H1 (cell line): ENCODE results near the gene RBMS1. TPM values are rescaled to one million over a fixed set of nuclear protein-coding genes. Genes with fewer than 3 reads are reported as not detected.

Experiments used
- CTCF ChIA-PET: fragments of 300-600 bp; sonication (Branson Sonifier 250); formaldehyde crosslinking; loops from one replicate; lab custom pipeline; 2021; ENCODE audit not compliant: partially characterized antibody; lab: Charles Lee
- POLR2A ChIA-PET: fragments of 300-600 bp; sonication (Branson Sonifier 250); formaldehyde crosslinking; loops from one replicate; lab custom pipeline; 2021; ENCODE audit warnings: inconsistent platforms; ENCODE audit not compliant: partially characterized antibody; lab: Charles Lee
- DNase-seq, 2 experiments: peaks; one replicate each; pipeline versions ENCODE4 v3.0.0 to v3.0.0-alpha.2; 2010 to 2022; ENCODE audit warnings: low spot score in 2 of 2, low read depth in 1 of 2, mixed read lengths in 1 of 2
- FAIRE-seq: peaks from 2 replicates; lab custom pipeline; 2011; peaks lifted over from hg19 to GRCh38; lab: Jason Lieb, UNC
- H2AFZ ChIP-seq: 2 replicates; pipeline ENCODE4 v1.8.1; 2012; ENCODE audit warnings: low read length, inconsistent platforms
- H2AK5ac ChIP-seq: 2 replicates; pipeline ENCODE4 v1.6.1; 2013; ENCODE audit warnings: low read depth, low read length
- H2BK120ac ChIP-seq: replicated peaks from 2 replicates; pipeline ENCODE3; 2013; ENCODE audit warnings: low read depth, low read length, inconsistent platforms
- H2BK12ac ChIP-seq: 2 replicates; pipeline ENCODE4 v1.6.1; 2013; ENCODE audit warnings: low read depth, low read length
- H2BK15ac ChIP-seq: 2 replicates; pipeline ENCODE4 v1.6.1; 2013; ENCODE audit warnings: low read length
- H2BK20ac ChIP-seq: 2 replicates; pipeline ENCODE4 v1.6.1; 2013; ENCODE audit warnings: low read length
- H2BK5ac ChIP-seq: 2 replicates; pipeline ENCODE4 v1.6.1; 2013; ENCODE audit warnings: low read depth, low read length
- H3K14ac ChIP-seq: 2 replicates; pipeline ENCODE4 v1.6.1; 2013; ENCODE audit warnings: inconsistent platforms; ENCODE audit not compliant: insufficient read length
- H3K18ac ChIP-seq: 2 replicates; pipeline ENCODE4 v1.6.1; 2013; ENCODE audit warnings: low read length; ENCODE audit errors: extremely low read depth
- H3K23ac ChIP-seq: 2 replicates; pipeline ENCODE4 v1.6.1; 2013; ENCODE audit warnings: inconsistent platforms; ENCODE audit not compliant: insufficient read length
- H3K23me2 ChIP-seq: 2 replicates; pipeline ENCODE4 v1.6.1; 2013; ENCODE audit warnings: low read depth, low read length
- H3K27ac ChIP-seq: 2 replicates; pipeline ENCODE4 v1.6.1; 2011; ENCODE audit warnings: low read depth, low read length, inconsistent platforms
- H3K27me3 ChIP-seq, 4 experiments: replicated peaks in 1 of 4; 1 replicate in 1 of 4; 2 replicates in 3 of 4; pipeline versions ENCODE4 v1.6.1 to v1.8.1; 2011 to 2013; ENCODE audit warnings: low read length in 3 of 4, mild to moderate bottlenecking in 3 of 4, inconsistent platforms in 2 of 4, mixed read lengths in 2 of 4, moderate library complexity in 1 of 4; ENCODE audit not compliant: control insufficient read depth in 3 of 4, insufficient read depth in 3 of 4; ENCODE audit errors: extremely low read depth in 1 of 4
- H3K36me3 ChIP-seq, 4 experiments: 2 replicates each; pipeline versions ENCODE4 v1.6.1 to v1.8.1; 2011 to 2013; ENCODE audit warnings: mild to moderate bottlenecking in 4 of 4, low read length in 3 of 4, moderate library complexity in 2 of 4, control low read depth in 1 of 4, inconsistent platforms in 1 of 4; ENCODE audit not compliant: insufficient read depth in 4 of 4, control insufficient read depth in 2 of 4
- H3K4ac ChIP-seq: replicated peaks from 2 replicates; pipeline ENCODE3; 2013; ENCODE audit warnings: low read length, low read depth, mixed read lengths, inconsistent platforms; ENCODE audit not compliant: insufficient read length
- H3K4me1 ChIP-seq, 4 experiments: replicated peaks in 1 of 4; 1 replicate in 1 of 4; 2 replicates in 3 of 4; pipeline versions ENCODE4 v1.6.1 to v1.8.1; 2011 to 2013; ENCODE audit warnings: low read length in 3 of 4, inconsistent platforms in 2 of 4, mixed read lengths in 1 of 4; ENCODE audit not compliant: insufficient read depth in 4 of 4, control insufficient read depth in 3 of 4
- H3K4me2 ChIP-seq, 2 experiments: 2 replicates each; pipeline versions ENCODE4 v1.6.1 to v1.8.1; 2011 to 2013; ENCODE audit warnings: low read depth in 2 of 2, low read length in 2 of 2, control low read depth in 1 of 2, inconsistent platforms in 1 of 2, mild to moderate bottlenecking in 1 of 2; ENCODE audit not compliant: insufficient read depth in 1 of 2
- H3K4me3 ChIP-seq, 4 experiments: fragments of 200-600, 300-600 bp in 1 of 4; sonication (generic), shearing (Covaris generic), sonication (Bioruptor Twin) in 1 of 4; 2 replicates each; pipeline versions ENCODE4 v1.5.1 to v1.8.1; 2011 to 2016; ENCODE audit warnings: low read length in 4 of 4, low read depth in 3 of 4, control low read depth in 2 of 4, inconsistent platforms in 2 of 4, mild to moderate bottlenecking in 2 of 4, mixed read lengths in 1 of 4, moderate library complexity in 1 of 4; ENCODE audit not compliant: insufficient read depth in 2 of 4; ENCODE audit errors: extremely low read depth in 1 of 4
- H3K56ac ChIP-seq: replicated peaks from 2 replicates; pipeline ENCODE3; 2013; ENCODE audit warnings: low read depth, mild to moderate bottlenecking, mixed read lengths, low read length, inconsistent platforms; ENCODE audit not compliant: insufficient read length
- H3K79me1 ChIP-seq: 2 replicates; pipeline ENCODE4 v1.6.1; 2013; ENCODE audit warnings: low read depth, low read length, control low read depth
- H3K79me2 ChIP-seq, 2 experiments: 2 replicates each; pipeline versions ENCODE4 v1.6.1 to v1.8.1; 2012 to 2013; ENCODE audit warnings: low read length in 2 of 2, mild to moderate bottlenecking in 2 of 2, inconsistent platforms in 1 of 2; ENCODE audit not compliant: insufficient read depth in 2 of 2, control insufficient read depth in 1 of 2
- H3K9ac ChIP-seq, 4 experiments: replicated peaks in 1 of 4; 1 replicate in 1 of 4; 2 replicates in 3 of 4; pipeline versions ENCODE4 v1.6.1 to v1.8.1; 2011 to 2013; ENCODE audit warnings: low read depth in 3 of 4, low read length in 3 of 4, control low read depth in 2 of 4, mild to moderate bottlenecking in 2 of 4, moderate library complexity in 2 of 4, inconsistent platforms in 1 of 4; ENCODE audit errors: extremely low read depth in 1 of 4
- H3K9me3 ChIP-seq, 2 experiments: 2 replicates each; pipeline versions ENCODE4 v1.6.1 to v1.8.1; 2012 to 2013; ENCODE audit warnings: mild to moderate bottlenecking in 2 of 2, moderate library complexity in 2 of 2, control low read depth in 1 of 2, inconsistent platforms in 1 of 2, low read depth in 1 of 2, low read length in 1 of 2, mixed read lengths in 1 of 2; ENCODE audit not compliant: insufficient read depth in 2 of 2
- H4K20me1 ChIP-seq, 2 experiments: replicated peaks in 1 of 2; 2 replicates each; pipeline versions ENCODE3 to v1.8.1; 2011 to 2013; ENCODE audit warnings: inconsistent platforms in 2 of 2, low read length in 2 of 2, mild to moderate bottlenecking in 1 of 2; ENCODE audit not compliant: insufficient read depth in 2 of 2, control insufficient read depth in 1 of 2
- H4K5ac ChIP-seq: 2 replicates; pipeline ENCODE4 v1.6.1; 2013; ENCODE audit warnings: low read length, low read depth, mixed read lengths, inconsistent platforms; ENCODE audit not compliant: insufficient read length
- H4K8ac ChIP-seq: 2 replicates; pipeline ENCODE4 v1.8.0; 2013; ENCODE audit warnings: mild to moderate bottlenecking, moderate library complexity, low read length, inconsistent platforms; ENCODE audit not compliant: insufficient read depth; ENCODE audit errors: extremely low read depth
- H4K91ac ChIP-seq: replicated peaks from 2 replicates; pipeline ENCODE3; 2013; ENCODE audit warnings: low read length, mixed read lengths, inconsistent platforms; ENCODE audit not compliant: insufficient read length
- BACH1 ChIP-seq: IDR thresholded peaks from 2 replicates; pipeline ENCODE4 v1.6.1; 2012; ENCODE audit warnings: low read length, improper control_type of control experiment
- CBX8 ChIP-seq: fragments of 300-800, 300-1000 bp; sonication (generic); IDR thresholded peaks from 2 replicates; pipeline ENCODE4 v1.7.1; 2016; ENCODE audit warnings: low read depth, low read length, borderline replicate concordance
- RFX5 ChIP-seq: IDR thresholded peaks from 2 replicates; pipeline ENCODE4 v1.6.1; 2011; ENCODE audit warnings: low read depth, low read length, improper control_type of control experiment, borderline replicate concordance
- WGBS, 2 experiments: shearing (Covaris generic) in 1 of 2; methylation state at CpG; one replicate each; pipeline versions ENCODE4 v1.1.6 to v1.1.7; 2013 to 2015; ENCODE audit warnings: low lambda C conversion rate in 2 of 2, mixed read lengths in 2 of 2, inconsistent platforms in 1 of 2, low coverage in 1 of 2, missing lambda C conversion rate in 1 of 2; ENCODE audit not compliant: insufficient replicate concordance in 2 of 2, insufficient coverage in 1 of 2, insufficient read length in 1 of 2; ENCODE audit errors: extremely low coverage in 1 of 2, missing lambda C conversion rate in 1 of 2; 5-methylcytosine and 5-hydroxymethylcytosine counted together
- polyA plus RNA-seq, 7 experiments: library from polyadenylated mRNA; depleted of rRNA in 3 of 7; stranded (reverse) in 5 of 7; unstranded in 2 of 7; fragments of >200 nt in 5 of 7; fragments of 200-250 nt in 2 of 7; gene quantifications; 1 replicate in 5 of 7; 2 replicates in 1 of 7; 4 replicates in 1 of 7; pipeline versions ENCODE4 v1.2.1 to v1.2.3, GENCODE V29; 2011 to 2013; ENCODE audit warnings: missing spikeins in 2 of 7, mixed read lengths in 2 of 7
- total RNA-seq: library from RNA; stranded (reverse); fragmentation: NEBNext Ultra II Directional; extraction: Animal tissue kit (Norgen Biotek cat#: 25700); gene quantifications from 2 replicates; pipeline ENCODE4 v1.2.1, GENCODE V29; 2021

Gene RBMS1
- total and polyA plus RNA-seq, 2 of the 8 experiments (the other 6 are each of a cell fraction or from before 2014, with no cell fraction given), result 53.7 to 60.0 TPM

DNA sequence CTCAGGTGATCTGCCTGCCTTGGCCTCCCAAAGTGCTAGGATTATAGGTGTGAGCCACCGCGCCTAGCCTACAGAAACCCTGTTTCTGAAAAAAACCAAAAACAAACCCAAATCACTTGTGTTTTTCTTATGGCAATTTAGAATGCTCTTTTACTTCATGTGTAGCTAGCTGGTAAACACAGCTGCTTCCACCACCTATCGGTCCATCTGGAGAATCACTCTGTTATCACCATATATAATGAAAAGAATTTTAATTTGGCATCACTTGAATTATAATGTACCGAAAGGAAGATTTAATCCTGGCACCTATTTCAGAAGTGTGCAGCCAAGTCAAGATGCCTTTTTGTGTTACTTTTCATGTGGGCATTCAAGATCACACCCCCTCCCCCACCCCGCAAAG, 207.1 kb downstream of the RBMS1 start:
- no peak for FAIRE-seq
- WGBS, 2 experiments, result 91% methylated on average over 5 of the region's 5 CpGs; no CpG with 5 or more reads in 1 of the 2 experiments

More for the DNA sequence above, 207.1 kb downstream of the RBMS1 start:
- Histone ChIP-seq H3K27ac (no peak overlapping the region), H2AFZ (no peak overlapping the region), H2BK5ac (no peak overlapping the region), H2BK15ac (no peak overlapping the region), H3K23ac (no peak overlapping the region), H3K23me2 (no peaks in the 10 kb centered on the region), H3K56ac (no peak overlapping the region), H3K9me3 (no peaks in the 10 kb centered on the region), H2AK5ac (no peak overlapping the region), H4K5ac (no peak overlapping the region), H2BK120ac (no peak overlapping the region), H3K4me3 (no peak overlapping the region), H4K91ac (no peak overlapping the region), H3K36me3 (peaks cover 0 to 28% (median 7%) of the 10 kb centered on the region in 4 experiments; a peak in 5 of 8 replicates), H3K79me1 (no peaks in the 10 kb centered on the region), H3K4ac (no peak overlapping the region), H4K20me1 (no peaks in the 10 kb centered on the region), H3K18ac (no peak overlapping the region), H3K79me2 (no peaks in the 10 kb centered on the region), H3K4me2 (no peak overlapping the region), H3K27me3 (no peaks in the 10 kb centered on the region), H4K8ac (no peak overlapping the region), H2BK20ac (no peak overlapping the region), H3K14ac (no peak overlapping the region), H3K9ac (no peak overlapping the region), H3K4me1 (no peaks in the 10 kb centered on the region), H2BK12ac (no peak overlapping the region)
- DNase-seq, result no peak
- CTCF ChIA-PET, result interaction anchor here (0.7 to 1.5 kb wide), 3 partner anchors 15 to 177 kb away, joined by 3 to 5 read pairs (median 3); no protein-coding TSS in a partner anchor
- no peak for TF ChIP-seq CBX8
- no peak for TF ChIP-seq RFX5
- no peak for TF ChIP-seq BACH1
- POLR2A ChIA-PET, result no interaction called here
